CD4-positive, alpha-beta memory T cell (primary cell): ENCODE data around the gene DOCK4. TPM values are rescaled to one million over a fixed set of nuclear protein-coding genes. Genes with fewer than 3 reads are reported as not detected.

ENCODE experiments used
- CTCF ChIA-PET: fragments of 350-600 bp; sonication (Branson Sonifier 250); formaldehyde crosslinking; loops from one replicate; lab custom pipeline; 2021; ENCODE audit warnings: inconsistent platforms; ENCODE audit not compliant: partially characterized antibody; lab: Charles Lee
- POLR2A ChIA-PET: fragments of 350-600 bp; sonication (Branson Sonifier 250); formaldehyde crosslinking; loops from one replicate; lab custom pipeline; 2021; ENCODE audit not compliant: partially characterized antibody; lab: Charles Lee
- DNase-seq, 5 donors: peaks; one replicate each; pipeline versions ENCODE4 v3.0.0 to v3.0.0-alpha.2; 2020 to 2022; ENCODE audit warnings: mixed read lengths in 1 of 5
- H3K27ac ChIP-seq: one replicate; pipeline ENCODE4 v1.7.0; 2013; ENCODE audit warnings: low read depth, low read length
- H3K27me3 ChIP-seq: 2 replicates; pipeline ENCODE4 v1.7.0; 2013; ENCODE audit warnings: mild to moderate bottlenecking, low read length, moderate library complexity; ENCODE audit not compliant: insufficient read depth
- H3K36me3 ChIP-seq: 2 replicates; pipeline ENCODE4 v1.7.0; 2013; ENCODE audit warnings: mild to moderate bottlenecking, low read length, moderate library complexity; ENCODE audit not compliant: insufficient read depth
- H3K4me1 ChIP-seq: 2 replicates; pipeline ENCODE4 v1.7.0; 2013; ENCODE audit warnings: mild to moderate bottlenecking, low read length, moderate library complexity; ENCODE audit not compliant: insufficient read depth
- H3K4me3 ChIP-seq, 2 donors: one replicate each; pipeline ENCODE4 v1.7.0; 2013; ENCODE audit warnings: low read length in 2 of 2, mild to moderate bottlenecking in 1 of 2
- H3K9me3 ChIP-seq, 2 donors: one replicate each; pipeline ENCODE4 v1.7.0; 2013; ENCODE audit warnings: low read length in 2 of 2, control low read depth in 1 of 2; ENCODE audit not compliant: control insufficient read depth in 1 of 2
- H3K27ac Mint-ChIP-seq, 7 donors: one replicate each; pipeline ENCODE4 v1.8.0; 2020 to 2021; ENCODE audit warnings: mixed read lengths in 7 of 7, mild to moderate bottlenecking in 6 of 7, inconsistent platforms in 3 of 7, moderate library complexity in 3 of 7
- H3K27me3 Mint-ChIP-seq, 2 donors: one replicate each; pipeline ENCODE4 v1.8.0; 2020 to 2021; ENCODE audit warnings: mixed read lengths in 2 of 2
- H3K36me3 Mint-ChIP-seq, 2 donors: one replicate each; pipeline ENCODE4 v1.8.0; 2020 to 2021; ENCODE audit warnings: mixed read lengths in 2 of 2, inconsistent platforms in 1 of 2, mild to moderate bottlenecking in 1 of 2
- H3K4me1 Mint-ChIP-seq, 4 donors: one replicate each; pipeline ENCODE4 v1.8.0; 2020 to 2021; ENCODE audit warnings: mixed read lengths in 4 of 4, mild to moderate bottlenecking in 1 of 4
- H3K4me3 Mint-ChIP-seq, 8 donors: one replicate each; pipeline ENCODE4 v1.8.0; 2020 to 2021; ENCODE audit warnings: mixed read lengths in 8 of 8, mild to moderate bottlenecking in 7 of 8, moderate library complexity in 6 of 8, inconsistent platforms in 3 of 8
- H3K9me3 Mint-ChIP-seq, 8 donors: one replicate each; pipeline ENCODE4 v1.8.0; 2020 to 2021; ENCODE audit warnings: mixed read lengths in 8 of 8, mild to moderate bottlenecking in 5 of 8, inconsistent platforms in 3 of 8, moderate library complexity in 1 of 8
- intact Hi-C: fragments of 100-400 bp; cut with micrococcal nuclease; formaldehyde crosslinking; loops from one replicate; pipeline ENCODE4 v1.15.1; 2023
- polyA plus RNA-seq, 2 donors: library from polyadenylated mRNA; unstranded; fragments of 300-500 nt; fragmentation: Illumina TruSeq; gene quantifications; one replicate each; pipeline ENCODE4 v1.2.3, GENCODE V29; 2021
- total RNA-seq, 2 experiments: library from RNA; stranded (reverse); gene quantifications; one replicate each; pipeline ENCODE4 v1.2.3, GENCODE V29; 2021

DOCK4 gene
- total and polyA plus RNA-seq, 4 experiments from 2014 or later, result 0.47 to 1.5 (median 1.2) TPM; not detected in 1

DNA sequence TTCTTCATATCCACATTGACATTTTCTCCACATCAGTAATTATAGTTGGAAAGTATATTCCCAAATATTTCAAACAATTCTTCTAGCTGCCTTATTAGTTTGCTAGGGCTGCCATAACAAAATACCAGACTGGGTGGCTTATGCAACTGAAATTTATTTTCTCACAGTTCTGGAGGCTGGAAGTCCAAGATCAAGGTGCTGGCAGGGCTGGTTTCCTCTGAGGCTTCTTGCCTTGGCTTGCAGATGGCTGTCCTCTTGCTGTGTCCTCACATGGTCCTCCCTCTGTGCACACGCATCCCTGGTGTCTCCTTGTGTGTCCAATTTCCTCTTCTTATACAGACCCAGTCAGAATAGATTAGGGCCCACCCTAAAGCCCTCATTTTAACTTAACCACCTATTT lies 34.5 kb downstream of the DOCK4 start:
- ChIA-PET CTCF (no interaction called here), POLR2A (no interaction called here)
- no peaks in the 10 kb centered on the region for H3K36me3 ChIP-seq
- H3K9me3 Mint-ChIP-seq, result peaks cover 0 to 2% (median 0%) of the 10 kb centered on the region in 8 donors
- no peaks in the 10 kb centered on the region for H3K4me1 Mint-ChIP-seq
- no peak overlapping the region for H3K4me3 ChIP-seq
- H3K9me3 ChIP-seq, result no peaks in the 10 kb centered on the region
- no peak for DNase-seq
- intact Hi-C loops, result no loop called here
- no peak overlapping the region for H3K4me3 Mint-ChIP-seq
- H3K27me3 Mint-ChIP-seq, result peaks cover 22 to 30% of the 10 kb centered on the region in 2 donors
- H3K27ac ChIP-seq, result no peak overlapping the region
- H3K27me3 ChIP-seq, result peaks cover 4% of the 10 kb centered on the region
- H3K36me3 Mint-ChIP-seq, result no peaks in the 10 kb centered on the region
- H3K27ac Mint-ChIP-seq, result no peak overlapping the region
- H3K4me1 ChIP-seq, result no peaks in the 10 kb centered on the region

DNA sequence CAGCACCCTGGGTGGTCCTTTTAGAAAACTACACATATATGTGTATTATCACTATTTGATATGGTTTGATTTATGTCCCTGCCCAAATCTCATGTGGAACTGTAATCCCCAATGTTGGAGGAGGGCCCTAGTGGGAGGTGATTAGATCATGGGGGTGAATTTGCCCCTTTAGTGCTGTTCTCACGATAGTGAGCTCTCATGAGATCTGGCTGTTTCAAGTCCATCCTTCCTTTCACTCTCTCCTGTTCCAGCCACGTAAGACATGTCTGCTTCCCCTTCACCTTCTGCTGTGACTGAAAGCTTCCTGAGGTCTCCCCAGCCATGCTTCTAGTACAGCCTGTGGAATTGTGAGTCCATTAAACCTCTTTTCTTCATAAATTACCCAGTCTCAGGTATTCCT lies 37.3 kb downstream of the DOCK4 start:
- H3K9me3 Mint-ChIP-seq, result peaks cover 0 to 2% (median 0%) of the 10 kb centered on the region in 8 donors
- no peak overlapping the region for H3K4me3 ChIP-seq
- no peak overlapping the region for H3K27ac ChIP-seq
- no peaks in the 10 kb centered on the region for H3K36me3 Mint-ChIP-seq
- POLR2A ChIA-PET, result no interaction called here
- H3K27me3 Mint-ChIP-seq, result peaks cover 16 to 28% of the 10 kb centered on the region in 2 donors
- no peak overlapping the region for H3K27ac Mint-ChIP-seq
- no peaks in the 10 kb centered on the region for H3K36me3 ChIP-seq
- H3K9me3 ChIP-seq, result no peaks in the 10 kb centered on the region
- intact Hi-C loops, result no loop called here
- H3K4me1 Mint-ChIP-seq, result no peaks in the 10 kb centered on the region
- no peaks in the 10 kb centered on the region for H3K4me1 ChIP-seq
- H3K27me3 ChIP-seq, result peaks cover 4% of the 10 kb centered on the region
- DNase-seq, result no peak
- no peak overlapping the region for H3K4me3 Mint-ChIP-seq
- CTCF ChIA-PET, result no interaction called here

DNA sequence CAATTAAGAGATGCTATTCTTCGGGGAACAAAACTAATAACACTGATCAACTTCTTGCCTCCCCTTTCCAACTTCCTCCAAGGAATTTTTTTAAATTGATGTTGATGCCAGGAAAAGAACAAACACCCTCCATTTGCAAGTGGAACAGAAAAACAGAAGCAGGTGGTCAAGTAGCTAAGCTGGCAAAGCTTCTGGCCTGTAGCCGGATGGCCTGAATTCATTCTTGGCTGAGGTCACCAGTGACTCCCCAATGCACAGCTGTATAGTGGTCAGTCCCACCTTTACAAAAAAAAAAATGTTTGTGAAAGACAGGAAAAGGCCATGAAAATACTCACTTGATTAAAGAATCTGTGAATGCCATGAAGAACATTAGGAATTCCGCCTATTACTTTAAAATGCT lies 39.1 kb downstream of the DOCK4 start:
- Histone ChIP-seq H3K27ac (no peak overlapping the region), H3K4me3 (no peak overlapping the region), H3K4me1 (no peaks in the 10 kb centered on the region), H3K36me3 (no peaks in the 10 kb centered on the region), H3K9me3 (no peaks in the 10 kb centered on the region), H3K27me3 (peaks cover 4% of the 10 kb centered on the region)
- Mint-ChIP-seq H3K27ac (no peak overlapping the region), H3K4me3 (no peak overlapping the region), H3K9me3 (peaks cover 0 to 2% (median 0%) of the 10 kb centered on the region in 8 donors), H3K36me3 (no peaks in the 10 kb centered on the region), H3K27me3 (peaks cover 13 to 20% of the 10 kb centered on the region in 2 donors), H3K4me1 (no peaks in the 10 kb centered on the region)
- intact Hi-C loops, result no loop called here
- ChIA-PET CTCF (no interaction called here), POLR2A (no interaction called here)
- no peak for DNase-seq

- H3K27me3 Mint-ChIP-seq, result peaks cover 2 to 10% of the 10 kb centered on the region in 2 donors
- no peak for DNase-seq
- H3K27ac Mint-ChIP-seq, result no peak overlapping the region
- no peaks in the 10 kb centered on the region for H3K9me3 ChIP-seq
- no peak overlapping the region for H3K27ac ChIP-seq
- H3K36me3 ChIP-seq, result no peaks in the 10 kb centered on the region
- POLR2A ChIA-PET, result no interaction called here
- no peaks in the 10 kb centered on the region for H3K27me3 ChIP-seq
- no peaks in the 10 kb centered on the region for H3K36me3 Mint-ChIP-seq
- no peak overlapping the region for H3K4me3 ChIP-seq
- no peak overlapping the region for H3K4me3 Mint-ChIP-seq
- H3K4me1 Mint-ChIP-seq, result no peaks in the 10 kb centered on the region
- H3K9me3 Mint-ChIP-seq, result no peaks in the 10 kb centered on the region
- no peaks in the 10 kb centered on the region for H3K4me1 ChIP-seq
- intact Hi-C loops, result no loop called here
- CTCF ChIA-PET, result no interaction called here
Observed at GRCh38 chr7:112162784-112163506, 43.3 kb downstream of the DOCK4 start.

- Mint-ChIP-seq H3K36me3 (no peaks in the 10 kb centered on the region), H3K4me3 (no peak overlapping the region), H3K27ac (no peak overlapping the region), H3K4me1 (no peaks in the 10 kb centered on the region), H3K9me3 (no peaks in the 10 kb centered on the region), H3K27me3 (peaks cover 2 to 10% of the 10 kb centered on the region in 2 donors)
- no peaks in the 10 kb centered on the region for H3K27me3 ChIP-seq
- no peak for DNase-seq
- H3K9me3 ChIP-seq, result no peaks in the 10 kb centered on the region
- H3K36me3 ChIP-seq, result no peaks in the 10 kb centered on the region
- no peak overlapping the region for H3K4me3 ChIP-seq
- no peak overlapping the region for H3K27ac ChIP-seq
- intact Hi-C loops, result no loop called here
- POLR2A ChIA-PET, result no interaction called here
- CTCF ChIA-PET, result no interaction called here
- no peaks in the 10 kb centered on the region for H3K4me1 ChIP-seq
Observed at GRCh38 chr7:112162142-112162766, 43.9 kb downstream of the DOCK4 start.

- Mint-ChIP-seq H3K9me3 (no peaks in the 10 kb centered on the region), H3K4me3 (no peak overlapping the region), H3K36me3 (no peaks in the 10 kb centered on the region), H3K27ac (no peak overlapping the region), H3K27me3 (peaks cover 2 to 10% of the 10 kb centered on the region in 2 donors), H3K4me1 (no peaks in the 10 kb centered on the region)
- Histone ChIP-seq H3K36me3 (no peaks in the 10 kb centered on the region), H3K4me1 (no peaks in the 10 kb centered on the region), H3K27me3 (no peaks in the 10 kb centered on the region), H3K9me3 (no peaks in the 10 kb centered on the region), H3K27ac (no peak overlapping the region), H3K4me3 (no peak overlapping the region)
- CTCF ChIA-PET, result no interaction called here
- POLR2A ChIA-PET, result no interaction called here
- DNase-seq, result no peak
- intact Hi-C loops, result no loop called here
Observed at GRCh38 chr7:112161253-112162141, 44.7 kb downstream of the DOCK4 start.

GRCh38 chr7:112160771-112161150 lies 45.4 kb downstream of the DOCK4 start:
- Mint-ChIP-seq H3K9me3 (no peaks in the 10 kb centered on the region), H3K27me3 (peaks cover 2 to 7% of the 10 kb centered on the region in 2 donors), H3K4me1 (no peaks in the 10 kb centered on the region), H3K36me3 (no peaks in the 10 kb centered on the region), H3K27ac (no peak overlapping the region), H3K4me3 (no peak overlapping the region)
- Histone ChIP-seq H3K4me1 (no peaks in the 10 kb centered on the region), H3K27me3 (no peaks in the 10 kb centered on the region), H3K27ac (no peak overlapping the region), H3K4me3 (no peak overlapping the region), H3K9me3 (no peaks in the 10 kb centered on the region), H3K36me3 (no peaks in the 10 kb centered on the region)
- intact Hi-C loops, result no loop called here
- ChIA-PET POLR2A (no interaction called here), CTCF (no interaction called here)
- DNase-seq, result no peak
